GM19328 (cell line): Measurements from ENCODE around the gene CRACR2B.

Experiments
- ATAC-seq: cut with Tn5 transposase; IDR thresholded peaks from one replicate; pipeline ENCODE4 v1.9.1; 2021; ENCODE audit warnings: mild to moderate bottlenecking, moderate library complexity; ENCODE audit not compliant: unreplicated experiment

The CRACR2B gene

GRCh38 chr11:810040-810567 lies 17.6 kb upstream of the CRACR2B start:
- ATAC-seq = no peak

GRCh38 chr11:811446-812245 lies 16.1 kb upstream of the CRACR2B start:
- no peak for ATAC-seq

- ATAC-seq = no peak
These were observed 15.3 kb upstream of the CRACR2B start for GRCh38 chr11:812390-812789.

GRCh38 chr11:813072-813455 lies 14.7 kb upstream of the CRACR2B start:
- ATAC-seq = no peak

GRCh38 chr11:813456-814096 lies 14.1 kb upstream of the CRACR2B start:
- no peak for ATAC-seq

GRCh38 chr11:815675-816432 lies 11.9 kb upstream of the CRACR2B start:
- ATAC-seq = no peak

GRCh38 chr11:816433-816779 lies 11.3 kb upstream of the CRACR2B start:
- no peak for ATAC-seq

- no peak for ATAC-seq
These were observed 9.2 kb upstream of the CRACR2B start, which contains the start of gene PNPLA2 for GRCh38 chr11:818396-819128. Gene PNPLA2, plus strand, starts transcription at chr11:818914. Its CDS starts 805 bp downstream, at chr11:819719.

- ATAC-seq = peak; percentile 67
These were observed 8.4 kb upstream of the CRACR2B start for GRCh38 chr11:819129-819931.

GRCh38 chr11:819943-820649 lies 7.6 kb upstream of the CRACR2B start:
- ATAC-seq = peak; percentile 59

- ATAC-seq = no peak
These were observed 6.8 kb upstream of the CRACR2B start for GRCh38 chr11:820655-821511.

GRCh38 chr11:821512-822371 lies 6.0 kb upstream of the CRACR2B start:
- no peak for ATAC-seq

GRCh38 chr11:823441-824291 lies 4.1 kb upstream of the CRACR2B start:
- no peak for ATAC-seq

GRCh38 chr11:824292-824880 lies 3.3 kb upstream of the CRACR2B start:
- ATAC-seq = no peak

- no peak for ATAC-seq
These were observed 2.8 kb upstream of the CRACR2B start for GRCh38 chr11:824942-825341.
